Mesenteric fat pad (tissue), 1 donor: Measurements from ENCODE around the gene GAL3ST1. TPM values are rescaled to one million over a fixed set of nuclear protein-coding genes. Genes with fewer than 3 reads are reported as not detected.

ENCODE experiments used
- total RNA-seq: library from RNA; stranded (reverse); fragmentation: NEBNext Ultra II Directional; extraction: Animal tissue kit (Norgen Biotek cat#: 25700); gene quantifications from one replicate; pipeline ENCODE4 v1.2.1, GENCODE V29; 2021
- donor health status: DM: yes; HTN: yes; CAD: no.

Gene GAL3ST1
- total RNA-seq, 1 donor from 2014 or later = not detected

Other genes starting within 250 kb of the GAL3ST1 start
- gene TBC1D10A, start 247.7 kb downstream of the GAL3ST1 start, total RNA-seq = 25.8 TPM
- gene SF3A1, start 217.8 kb downstream of the GAL3ST1 start, total RNA-seq = 119 TPM
- gene CCDC157, start 217.7 kb downstream of the GAL3ST1 start, total RNA-seq = 0.77 TPM
- 9.1 TPM for gene RNF215, start 187.3 kb downstream of the GAL3ST1 start, total RNA-seq
- gene SEC14L2, start 177.6 kb downstream of the GAL3ST1 start, total RNA-seq = 3.4 TPM
- gene MTFP1, start 148.9 kb downstream of the GAL3ST1 start, total RNA-seq = 13.3 TPM
- not detected for gene SEC14L3, start 102.6 kb downstream of the GAL3ST1 start, total RNA-seq
- not detected for gene SEC14L4, start 69.0 kb downstream of the GAL3ST1 start, total RNA-seq
- gene SEC14L6, start 27.9 kb downstream of the GAL3ST1 start, total RNA-seq = not detected
- gene PES1, start 17.2 kb upstream of the GAL3ST1 start, total RNA-seq = 59.4 TPM
- gene TCN2, start 32.5 kb upstream of the GAL3ST1 start, total RNA-seq = 46.5 TPM
- gene SLC35E4, start 61.1 kb upstream of the GAL3ST1 start, total RNA-seq = 3.7 TPM
- gene DUSP18, start 93.2 kb upstream of the GAL3ST1 start, total RNA-seq = 6.8 TPM
- gene OSBP2, start 120.2 kb upstream of the GAL3ST1 start, total RNA-seq = 1.4 TPM